A549 treated with CpdA at 1 μM for 4 hours (cell line): ENCODE results near the gene HINT1. TPM values are rescaled to one million over a fixed set of nuclear protein-coding genes. Genes with fewer than 3 reads are reported as not detected.

Source experiments
- total RNA-seq: library from RNA; stranded (reverse); fragments of 200-300 nt; extraction: Qiagen RNA extraction; gene quantifications from 5 replicates; pipeline ENCODE4 v1.2.3, GENCODE V29; 2022; ENCODE audit warnings: low read depth

Gene HINT1
- total RNA-seq, result 454 to 533 TPM (median 496 TPM) in 5 replicates

GRCh38 chr5:131165119-131165727 is at the start of gene HINT1:
HINT1 (minus strand) TSS chr5:131165256; CDS start chr5:131165205, 51 bp downstream.

GRCh38 chr5:131170540-131171275 is 5.7 kb upstream of the HINT1 start, which contains the start of gene LYRM7:
LYRM7 (plus strand) TSS chr5:131170944; CDS start chr5:131171021, 77 bp downstream.

Other genes with a start within 250 kb of the HINT1 start
- gene LYRM7, start 5.7 kb upstream of the HINT1 start, total RNA-seq, result 3.3 to 8.7 TPM (median 3.7 TPM) in 5 replicates
- gene CDC42SE2, start 98.8 kb upstream of the HINT1 start, total RNA-seq, result 26.5 to 32.0 TPM (median 27.5 TPM) in 5 replicates